ENCODE results near the gene SP8. TPM values are rescaled to one million over a fixed set of nuclear protein-coding genes. Genes with fewer than 3 reads are reported as not detected.

The SP8 gene
- total and polyA plus RNA-seq, 9 of the 15 experiments (the other 6 are each of a cell fraction or from before 2014, with no cell fraction given): 0.04 to 1.2 (median 0.19) TPM

DNA sequence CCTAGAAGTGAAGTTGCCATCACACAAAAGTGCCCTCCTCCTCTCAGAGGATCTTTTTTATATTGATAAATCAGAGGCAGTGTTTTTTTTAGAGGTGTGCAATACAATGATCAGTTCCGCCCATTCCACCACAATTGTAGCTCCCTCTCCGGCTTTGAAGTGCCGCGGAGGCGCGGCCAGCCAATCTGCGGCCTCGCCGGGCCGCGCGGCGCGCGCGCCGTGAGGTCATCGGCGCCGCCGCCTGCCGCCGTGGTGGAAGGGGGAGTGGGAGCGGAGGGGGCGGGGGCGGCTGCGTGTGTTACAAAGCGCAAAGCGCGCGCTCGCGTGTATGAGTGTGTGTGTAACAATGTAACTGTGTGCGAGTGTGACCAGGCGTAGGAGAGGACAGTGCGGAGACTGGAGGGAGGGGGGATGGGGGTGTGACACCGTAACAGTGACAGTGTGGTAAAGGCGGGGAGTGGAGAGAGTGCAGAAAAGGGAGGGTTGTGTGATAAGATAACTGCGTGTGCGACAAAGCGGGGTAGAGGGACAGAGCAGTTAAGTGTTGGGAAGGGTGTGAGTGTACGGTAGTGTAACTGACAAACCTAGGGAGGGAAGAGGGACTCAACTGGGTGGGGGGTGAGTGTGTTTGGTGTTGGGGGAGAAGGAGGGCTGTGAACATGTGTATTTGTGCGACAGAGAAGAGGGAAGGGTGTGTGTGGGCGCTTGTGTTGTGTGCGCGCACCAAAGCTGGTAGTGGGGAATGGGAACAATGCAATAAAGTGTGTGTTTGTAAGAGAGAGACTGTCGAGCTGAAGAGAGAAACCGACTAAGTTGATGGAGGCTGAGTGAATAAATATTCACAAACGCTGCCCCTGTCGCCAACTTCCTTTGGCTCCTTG is at the start of gene SP8 (continued):
- TF ChIP-seq, protein P1, sequence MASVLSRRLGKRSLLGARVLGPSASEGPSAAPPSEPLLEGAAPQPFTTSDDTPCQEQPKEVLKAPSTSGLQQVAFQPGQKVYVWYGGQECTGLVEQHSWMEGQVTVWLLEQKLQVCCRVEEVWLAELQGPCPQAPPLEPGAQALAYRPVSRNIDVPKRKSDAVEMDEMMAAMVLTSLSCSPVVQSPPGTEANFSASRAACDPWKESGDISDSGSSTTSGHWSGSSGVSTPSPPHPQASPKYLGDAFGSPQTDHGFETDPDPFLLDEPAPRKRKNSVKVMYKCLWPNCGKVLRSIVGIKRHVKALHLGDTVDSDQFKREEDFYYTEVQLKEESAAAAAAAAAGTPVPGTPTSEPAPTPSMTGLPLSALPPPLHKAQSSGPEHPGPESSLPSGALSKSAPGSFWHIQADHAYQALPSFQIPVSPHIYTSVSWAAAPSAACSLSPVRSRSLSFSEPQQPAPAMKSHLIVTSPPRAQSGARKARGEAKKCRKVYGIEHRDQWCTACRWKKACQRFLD (CRISPR knock-in tag; IDR thresholded peaks at IDR 0.05): no peak
- TF ChIP-seq RAD51 (IDR thresholded peaks at IDR 0.05; ENCODE audit: borderline replicate concordance, low read depth) (no peak), NR4A1 (CRISPR knock-in tag; IDR thresholded peaks at IDR 0.05) (no peak), NR4A1 (tag; IDR thresholded peaks at IDR 0.05) (no peak), THRAP3 (IDR thresholded peaks at IDR 0.05; ENCODE audit: borderline replicate concordance) (no peak), NR2C2 (CRISPR knock-in tag; IDR thresholded peaks at IDR 0.05) (no peak), NR2C2 (tag; IDR thresholded peaks at IDR 0.05) (peak; percentile 65), PML (IDR thresholded peaks at IDR 0.05; ENCODE audit: low read length) (no peak), ZC3H4 (CRISPR knock-in tag; IDR thresholded peaks at IDR 0.05; ENCODE audit: borderline replicate concordance) (no peak), ILK (tag; IDR thresholded peaks at IDR 0.05; ENCODE audit: borderline replicate concordance, low read depth) (no peak), ZNF217 (CRISPR knock-in tag; IDR thresholded peaks at IDR 0.05) (no peak), PPARD (CRISPR knock-in tag; IDR thresholded peaks at IDR 0.05) (no peak), BCOR (IDR thresholded peaks at IDR 0.05) (peak; percentile 88), CSDE1 (IDR thresholded peaks at IDR 0.05) (no peak), L3MBTL2 (IDR thresholded peaks at IDR 0.05) (peak; percentile 53), ZNF124 (CRISPR knock-in tag; IDR thresholded peaks at IDR 0.05) (no peak), SREBF1 (IDR thresholded peaks at IDR 0.05; ENCODE audit: borderline replicate concordance, low read depth, low read length) (no peak), ZNF253 (CRISPR knock-in tag; conservative IDR thresholded peaks at IDR 0.05) (no peak), SMC3 (conservative IDR thresholded peaks at IDR 0.05; ENCODE audit: insufficient read depth, low read depth, low read length) (no peak), ZNF584 (CRISPR knock-in tag; IDR thresholded peaks at IDR 0.05; ENCODE audit: low read depth) (no peak)
- TF ChIP-seq, protein P2, sequence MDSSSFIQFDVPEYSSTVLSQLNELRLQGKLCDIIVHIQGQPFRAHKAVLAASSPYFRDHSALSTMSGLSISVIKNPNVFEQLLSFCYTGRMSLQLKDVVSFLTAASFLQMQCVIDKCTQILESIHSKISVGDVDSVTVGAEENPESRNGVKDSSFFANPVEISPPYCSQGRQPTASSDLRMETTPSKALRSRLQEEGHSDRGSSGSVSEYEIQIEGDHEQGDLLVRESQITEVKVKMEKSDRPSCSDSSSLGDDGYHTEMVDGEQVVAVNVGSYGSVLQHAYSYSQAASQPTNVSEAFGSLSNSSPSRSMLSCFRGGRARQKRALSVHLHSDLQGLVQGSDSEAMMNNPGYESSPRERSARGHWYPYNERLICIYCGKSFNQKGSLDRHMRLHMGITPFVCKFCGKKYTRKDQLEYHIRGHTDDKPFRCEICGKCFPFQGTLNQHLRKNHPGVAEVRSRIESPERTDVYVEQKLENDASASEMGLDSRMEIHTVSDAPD (CRISPR knock-in tag; IDR thresholded peaks at IDR 0.05): no peak
- TF ChIP-seq, protein P3, sequence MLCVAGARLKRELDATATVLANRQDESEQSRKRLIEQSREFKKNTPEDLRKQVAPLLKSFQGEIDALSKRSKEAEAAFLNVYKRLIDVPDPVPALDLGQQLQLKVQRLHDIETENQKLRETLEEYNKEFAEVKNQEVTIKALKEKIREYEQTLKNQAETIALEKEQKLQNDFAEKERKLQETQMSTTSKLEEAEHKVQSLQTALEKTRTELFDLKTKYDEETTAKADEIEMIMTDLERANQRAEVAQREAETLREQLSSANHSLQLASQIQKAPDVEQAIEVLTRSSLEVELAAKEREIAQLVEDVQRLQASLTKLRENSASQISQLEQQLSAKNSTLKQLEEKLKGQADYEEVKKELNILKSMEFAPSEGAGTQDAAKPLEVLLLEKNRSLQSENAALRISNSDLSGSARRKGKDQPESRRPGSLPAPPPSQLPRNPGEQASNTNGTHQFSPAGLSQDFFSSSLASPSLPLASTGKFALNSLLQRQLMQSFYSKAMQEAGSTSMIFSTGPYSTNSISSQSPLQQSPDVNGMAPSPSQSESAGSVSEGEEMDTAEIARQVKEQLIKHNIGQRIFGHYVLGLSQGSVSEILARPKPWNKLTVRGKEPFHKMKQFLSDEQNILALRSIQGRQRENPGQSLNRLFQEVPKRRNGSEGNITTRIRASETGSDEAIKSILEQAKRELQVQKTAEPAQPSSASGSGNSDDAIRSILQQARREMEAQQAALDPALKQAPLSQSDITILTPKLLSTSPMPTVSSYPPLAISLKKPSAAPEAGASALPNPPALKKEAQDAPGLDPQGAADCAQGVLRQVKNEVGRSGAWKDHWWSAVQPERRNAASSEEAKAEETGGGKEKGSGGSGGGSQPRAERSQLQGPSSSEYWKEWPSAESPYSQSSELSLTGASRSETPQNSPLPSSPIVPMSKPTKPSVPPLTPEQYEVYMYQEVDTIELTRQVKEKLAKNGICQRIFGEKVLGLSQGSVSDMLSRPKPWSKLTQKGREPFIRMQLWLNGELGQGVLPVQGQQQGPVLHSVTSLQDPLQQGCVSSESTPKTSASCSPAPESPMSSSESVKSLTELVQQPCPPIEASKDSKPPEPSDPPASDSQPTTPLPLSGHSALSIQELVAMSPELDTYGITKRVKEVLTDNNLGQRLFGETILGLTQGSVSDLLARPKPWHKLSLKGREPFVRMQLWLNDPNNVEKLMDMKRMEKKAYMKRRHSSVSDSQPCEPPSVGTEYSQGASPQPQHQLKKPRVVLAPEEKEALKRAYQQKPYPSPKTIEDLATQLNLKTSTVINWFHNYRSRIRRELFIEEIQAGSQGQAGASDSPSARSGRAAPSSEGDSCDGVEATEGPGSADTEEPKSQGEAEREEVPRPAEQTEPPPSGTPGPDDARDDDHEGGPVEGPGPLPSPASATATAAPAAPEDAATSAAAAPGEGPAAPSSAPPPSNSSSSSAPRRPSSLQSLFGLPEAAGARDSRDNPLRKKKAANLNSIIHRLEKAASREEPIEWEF (CRISPR knock-in tag; IDR thresholded peaks at IDR 0.05): no peak
